Measurements from ENCODE around the gene MAN2A1.

Gene MAN2A1

GRCh38 chr5:109877670-109878045 lies 187.9 kb downstream of the MAN2A1 start (continued):
- TF ChIP-seq ZNF292 (tag by site-specific recombination; IDR thresholded peaks at IDR 0.05; ENCODE audit: borderline replicate concordance, low read depth) (no peak), ZNF548 (tag by site-specific recombination; IDR thresholded peaks at IDR 0.05) (no peak), ZNF211 (tag by site-specific recombination; IDR thresholded peaks at IDR 0.05; ENCODE audit: low read depth) (no peak), YY2 (tag by site-specific recombination; IDR thresholded peaks at IDR 0.05) (no peak), ZBTB21 (tag by site-specific recombination; IDR thresholded peaks at IDR 0.05) (no peak), ZNF223 (tag by site-specific recombination; IDR thresholded peaks at IDR 0.05) (no peak)

GRCh38 chr5:109878887-109879286 lies 189.2 kb downstream of the MAN2A1 start:
- Histone ChIP-seq H3K36me3 (ENCODE audit: control insufficient read depth in 2 of 2, insufficient read depth in 1 of 2, low read length in 2 of 2) (no peaks in the 10 kb centered on the region), H3K9me3 (ENCODE audit: control insufficient read depth, insufficient read depth, low read depth, low read length) (no peaks in the 10 kb centered on the region), H3K27ac (ENCODE audit: extremely low read depth, low read depth, low read length) (no peak overlapping the region), H3K4me1 (ENCODE audit: control insufficient read depth, insufficient read depth, low read length) (peaks cover 4% of the 10 kb centered on the region; the same call in 1 of the 2 replicates), H3K4me3 (ENCODE audit: low read depth, low read length) (no peak overlapping the region)
- POLR2A ChIA-PET: no interaction called here
- CTCF ChIA-PET: no interaction called here
- TF ChIP-seq ZNF362 (tag by site-specific recombination; IDR thresholded peaks at IDR 0.05) (peak; percentile 95), HIC1 (tag by site-specific recombination; IDR thresholded peaks at IDR 0.05) (no peak), ZNF558 (tag by site-specific recombination; IDR thresholded peaks at IDR 0.05) (peak; percentile 55; the same call in 1 of the 2 replicates), ELK4 (IDR thresholded peaks at IDR 0.05; ENCODE audit: borderline replicate concordance, low read depth, low read length) (no peak), BCL11B (tag by site-specific recombination; IDR thresholded peaks at IDR 0.05; ENCODE audit: low read depth) (no peak), TCF7L2 (IDR thresholded peaks at IDR 0.05; ENCODE audit: borderline replicate concordance, low read depth, low read length) (no peak), ZBTB1 (tag by site-specific recombination; IDR thresholded peaks at IDR 0.05) (no peak), ZBTB6 (tag by site-specific recombination; IDR thresholded peaks at IDR 0.05) (no peak), ZNF449 (tag by site-specific recombination; IDR thresholded peaks at IDR 0.05) (no peak), MEIS1 (CRISPR knock-in tag; IDR thresholded peaks at IDR 0.05; ENCODE audit: borderline replicate concordance) (no peak), ZBTB20 (tag by site-specific recombination; IDR thresholded peaks at IDR 0.05) (no peak), ZXDB (tag by site-specific recombination; IDR thresholded peaks at IDR 0.05) (no peak), ZIC2 (tag by site-specific recombination; IDR thresholded peaks at IDR 0.05) (no peak), EGR2 (tag by site-specific recombination; IDR thresholded peaks at IDR 0.05; ENCODE audit: low read depth) (no peak), ZBTB7A (tag by site-specific recombination; IDR thresholded peaks at IDR 0.05; ENCODE audit: low read depth) (no peak), ZNF404 (tag by site-specific recombination; IDR thresholded peaks at IDR 0.05) (no peak), GLIS2 (tag by site-specific recombination; IDR thresholded peaks at IDR 0.05) (no peak), CTCF (tag by site-specific recombination; IDR thresholded peaks at IDR 0.05) (no peak), OVOL3 (tag by site-specific recombination; IDR thresholded peaks at IDR 0.05) (no peak), FEZF1 (tag by site-specific recombination; IDR thresholded peaks at IDR 0.05) (no peak), ZNF580 (tag by site-specific recombination; IDR thresholded peaks at IDR 0.05) (0 out of 2 replicates have a peak, but pooled peaks have one; percentile 12), KLF8 (tag by site-specific recombination; IDR thresholded peaks at IDR 0.05) (peak; percentile 29; the same call in 1 of the 2 replicates), ZNF24 (tag by site-specific recombination; IDR thresholded peaks at IDR 0.05) (0 out of 2 replicates have a peak, but pooled peaks have one; percentile 66)
